ENCODE results near the gene FGF18.

The FGF18 gene

GRCh38 chr5:171409164-171410136, 10.0 kb upstream of the FGF18 start:
- no peak overlapping the region for H3K4me3 ChIP-seq (ENCODE audit: low read length, poor library complexity, severe bottlenecking)
- TF ChIP-seq EZH2phosphoT487 (IDR thresholded peaks at IDR 0.05; ENCODE audit: borderline replicate concordance) (no peak), CTCF (conservative IDR thresholded peaks at IDR 0.05; ENCODE audit: low read length) (no peak)
- H3K79me2 ChIP-seq (ENCODE audit: insufficient read depth, low read length): peaks cover 53% of the 10 kb centered on the region
- H3K9me2 ChIP-seq (replicated peaks; ENCODE audit: low read depth, low read length): no peaks in the 10 kb centered on the region
- no peak overlapping the region for H2AFZ ChIP-seq (ENCODE audit: low read length)
- peaks cover 84% of the 10 kb centered on the region; the same call in 1 of the 2 replicates for H3K36me3 ChIP-seq (ENCODE audit: insufficient read depth, low read length)
- no peak overlapping the region for H3K4me2 ChIP-seq (ENCODE audit: low read depth, low read length, poor library complexity, severe bottlenecking)
- no peaks in the 10 kb centered on the region for H3K27me3 ChIP-seq (ENCODE audit: insufficient read depth, low read length, poor library complexity, severe bottlenecking)
- no peaks in the 10 kb centered on the region for H3K9me3 ChIP-seq (ENCODE audit: insufficient read depth, low read depth, low read length)
- H4K20me1 ChIP-seq (ENCODE audit: insufficient read depth, low read length, poor library complexity, severe bottlenecking): peaks cover 66% of the 10 kb centered on the region
- H3F3A ChIP-seq (ENCODE audit: low read depth): no peaks in the 10 kb centered on the region
- no peaks in the 10 kb centered on the region for H3K4me1 ChIP-seq (ENCODE audit: insufficient read depth, low read length, poor library complexity, severe bottlenecking)
- H3K9ac ChIP-seq (ENCODE audit: low read depth, low read length, poor library complexity, severe bottlenecking): no peak overlapping the region

- peaks cover 50% of the 10 kb centered on the region for H3K79me2 ChIP-seq (ENCODE audit: insufficient read depth, low read length)
- H3K27me3 ChIP-seq (ENCODE audit: insufficient read depth, low read length, poor library complexity, severe bottlenecking): no peaks in the 10 kb centered on the region
- peaks cover 64% of the 10 kb centered on the region for H4K20me1 ChIP-seq (ENCODE audit: insufficient read depth, low read length, poor library complexity, severe bottlenecking)
- no peaks in the 10 kb centered on the region for H3K4me1 ChIP-seq (ENCODE audit: insufficient read depth, low read length, poor library complexity, severe bottlenecking)
- H3K4me2 ChIP-seq (ENCODE audit: low read depth, low read length, poor library complexity, severe bottlenecking): no peak overlapping the region
- TF ChIP-seq CTCF (conservative IDR thresholded peaks at IDR 0.05; ENCODE audit: low read length) (no peak), EZH2phosphoT487 (IDR thresholded peaks at IDR 0.05; ENCODE audit: borderline replicate concordance) (no peak)
- H3K4me3 ChIP-seq (ENCODE audit: low read length, poor library complexity, severe bottlenecking): no peak overlapping the region
- H3K9ac ChIP-seq (ENCODE audit: low read depth, low read length, poor library complexity, severe bottlenecking): no peak overlapping the region
- H2AFZ ChIP-seq (ENCODE audit: low read length): no peak overlapping the region
- H3K9me3 ChIP-seq (ENCODE audit: insufficient read depth, low read depth, low read length): no peaks in the 10 kb centered on the region
- H3K9me2 ChIP-seq (replicated peaks; ENCODE audit: low read depth, low read length): no peaks in the 10 kb centered on the region
- peaks cover 79% of the 10 kb centered on the region; the same call in 1 of the 2 replicates for H3K36me3 ChIP-seq (ENCODE audit: insufficient read depth, low read length)
- no peaks in the 10 kb centered on the region for H3F3A ChIP-seq (ENCODE audit: low read depth)
Measured at GRCh38 chr5:171410181-171410580, 9.3 kb upstream of the FGF18 start.

GRCh38 chr5:171412186-171412585, 7.3 kb upstream of the FGF18 start:
- Histone ChIP-seq H4K20me1 (ENCODE audit: insufficient read depth, low read length, poor library complexity, severe bottlenecking) (peaks cover 45% of the 10 kb centered on the region), H3K4me2 (ENCODE audit: low read depth, low read length, poor library complexity, severe bottlenecking) (no peak overlapping the region), H3F3A (ENCODE audit: low read depth) (no peaks in the 10 kb centered on the region), H3K36me3 (ENCODE audit: insufficient read depth, low read length) (peaks cover 60% of the 10 kb centered on the region; the same call in 1 of the 2 replicates), H3K27me3 (ENCODE audit: insufficient read depth, low read length, poor library complexity, severe bottlenecking) (no peaks in the 10 kb centered on the region), H3K4me3 (ENCODE audit: low read length, poor library complexity, severe bottlenecking) (no peak overlapping the region), H3K9ac (ENCODE audit: low read depth, low read length, poor library complexity, severe bottlenecking) (no peak overlapping the region), H3K79me2 (ENCODE audit: insufficient read depth, low read length) (peaks cover 32% of the 10 kb centered on the region), H3K4me1 (ENCODE audit: insufficient read depth, low read length, poor library complexity, severe bottlenecking) (no peaks in the 10 kb centered on the region), H3K9me3 (ENCODE audit: insufficient read depth, low read depth, low read length) (no peaks in the 10 kb centered on the region), H3K9me2 (replicated peaks; ENCODE audit: low read depth, low read length) (no peaks in the 10 kb centered on the region), H2AFZ (ENCODE audit: low read length) (no peak overlapping the region)
- TF ChIP-seq CTCF (conservative IDR thresholded peaks at IDR 0.05; ENCODE audit: low read length) (no peak), EZH2phosphoT487 (IDR thresholded peaks at IDR 0.05; ENCODE audit: borderline replicate concordance) (no peak)

All from Loucy (cell line).